Stimulated activated CD8-positive, alpha-beta memory T cell treated with anti-CD3 and anti-CD28 coated beads, Interleukin-15, amount 100 ng/mL, for 48 hours (primary cell): ENCODE results near the gene ZGLP1.
A peak's percentile ranks its signal among the peaks of the same experiment; 100 is the strongest.
"Not testable (repeated sequence)": the region's sequence is repeated elsewhere in the genome, so short reads cannot be mapped to it uniquely, and the experiment has no call there.

Source experiments
- DNase-seq, 2 donors: peaks; one replicate each; pipeline ENCODE4 v3.0.0-alpha.2; 2020; ENCODE audit warnings: low read depth in 2 of 2

ZGLP1 gene

GRCh38 chr19:10293637-10294367, 15.8 kb downstream of the ZGLP1 start:
- DNase-seq: no peak

GRCh38 chr19:10292789-10293636, 16.6 kb downstream of the ZGLP1 start:
- DNase-seq: no peak

- DNase-seq: peak; percentile 68 to 69
Measured at GRCh38 chr19:10292206-10292788, 17.3 kb downstream of the ZGLP1 start.

- no peak for DNase-seq
Measured at GRCh38 chr19:10291554-10292205, 17.9 kb downstream of the ZGLP1 start.

- DNase-seq: no peak
Measured at GRCh38 chr19:10290876-10291553, 18.6 kb downstream of the ZGLP1 start.

- DNase-seq: no peak
Measured at GRCh38 chr19:10290357-10290875, 19.2 kb downstream of the ZGLP1 start.

GRCh38 chr19:10289836-10290356, 19.7 kb downstream of the ZGLP1 start, which contains the start of gene ICAM5:
Gene ICAM5 (plus strand): TSS chr19:10289952. CDS start chr19:10290044, 92 bp downstream.
- no peak for DNase-seq

GRCh38 chr19:10289167-10289835, 20.3 kb downstream of the ZGLP1 start:
- DNase-seq: peak in 1 of 2 donors; percentile 64

- DNase-seq: no peak
Measured at GRCh38 chr19:10288662-10289166, 20.9 kb downstream of the ZGLP1 start.

- no peak for DNase-seq
Measured at GRCh38 chr19:10286803-10287737, 22.5 kb downstream of the ZGLP1 start, which contains the start of gene ICAM4. Gene ICAM4 (plus strand): TSS chr19:10286955. CDS start chr19:10287013, 58 bp downstream.

- DNase-seq: no peak
Measured at GRCh38 chr19:10285393-10285792, 24.2 kb downstream of the ZGLP1 start.

- no peak for DNase-seq
Measured at GRCh38 chr19:10284960-10285278, 24.7 kb downstream of the ZGLP1 start.

GRCh38 chr19:10284065-10284959, 25.3 kb downstream of the ZGLP1 start:
- DNase-seq: no peak

GRCh38 chr19:10283301-10284064, 26.1 kb downstream of the ZGLP1 start:
- DNase-seq: no peak

- not testable (repeated sequence) for DNase-seq
Measured at GRCh38 chr19:10282043-10282442, 27.6 kb downstream of the ZGLP1 start.

- DNase-seq: no peak
Measured at GRCh38 chr19:10279737-10280442, 29.7 kb downstream of the ZGLP1 start.

GRCh38 chr19:10278935-10279334, 30.7 kb downstream of the ZGLP1 start:
- no peak for DNase-seq
